HG03354 (cell line): Measurements from ENCODE around the gene RERG.

Experiments
- ATAC-seq: cut with Tn5 transposase; IDR thresholded peaks from one replicate; pipeline ENCODE4 v1.9.1; 2021; ENCODE audit warnings: mild to moderate bottlenecking; ENCODE audit not compliant: unreplicated experiment, poor library complexity, severe bottlenecking

RERG gene

DNA sequence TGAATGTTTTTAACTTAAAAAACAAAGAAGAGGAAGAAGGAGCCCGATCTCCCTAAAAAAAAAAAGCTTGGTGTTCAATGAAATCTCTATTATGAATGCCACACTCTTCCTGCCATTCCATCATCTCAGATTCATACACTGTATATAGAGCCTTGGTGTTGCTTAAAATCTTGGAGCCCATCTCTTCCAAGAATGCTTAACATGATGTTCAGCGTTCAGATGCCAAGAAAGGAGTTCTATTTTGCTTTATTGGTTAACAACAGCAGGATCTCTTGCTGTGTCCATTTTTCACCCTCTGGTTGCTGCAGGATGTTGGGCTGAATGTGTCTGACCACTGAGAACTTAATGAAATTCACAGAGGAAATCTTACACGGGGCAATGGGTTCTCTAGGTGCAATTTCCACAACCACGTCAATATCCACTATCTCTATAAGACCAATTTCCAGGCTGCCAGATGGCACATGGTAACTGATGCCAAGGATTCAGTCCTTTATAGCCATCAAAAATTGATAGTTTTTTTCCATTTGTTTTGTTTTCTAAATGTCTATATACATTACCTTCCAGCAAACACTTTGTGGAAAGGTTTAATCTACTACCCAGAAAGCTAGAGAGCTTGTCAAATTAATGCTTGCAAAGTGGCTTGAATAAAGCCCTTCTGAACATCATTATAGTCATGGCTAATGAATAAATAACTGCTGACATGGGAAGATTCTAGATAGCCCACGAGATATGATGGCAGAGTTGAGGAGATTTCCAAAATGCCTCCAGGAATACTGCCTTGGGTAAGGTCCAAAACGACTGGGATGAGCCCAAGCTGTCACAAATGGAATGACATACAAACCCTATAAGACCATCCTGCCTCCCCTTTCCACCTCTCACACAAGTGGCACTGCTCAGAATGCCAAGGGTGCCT, 26.5 kb downstream of the RERG start:
- ATAC-seq: no peak

DNA sequence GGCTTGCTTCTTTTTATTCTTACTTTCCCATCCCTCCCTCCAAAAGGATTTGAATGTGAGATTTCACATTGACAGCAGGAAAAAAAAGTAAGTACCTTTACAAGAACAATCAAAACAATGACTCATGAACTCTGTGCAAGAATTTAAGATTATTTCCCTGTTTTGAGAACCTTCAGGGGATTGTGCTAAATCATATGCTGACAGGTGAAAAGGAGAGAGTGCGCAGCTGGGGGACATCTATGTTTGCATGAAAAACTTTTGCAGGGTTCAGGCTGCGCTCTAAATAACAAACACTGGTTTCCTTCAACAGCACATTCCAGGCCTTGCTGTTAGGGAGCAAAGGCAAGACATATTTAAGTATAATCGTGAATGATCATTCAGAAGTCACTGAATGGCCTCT, 27.3 kb downstream of the RERG start:
- no peak for ATAC-seq

DNA sequence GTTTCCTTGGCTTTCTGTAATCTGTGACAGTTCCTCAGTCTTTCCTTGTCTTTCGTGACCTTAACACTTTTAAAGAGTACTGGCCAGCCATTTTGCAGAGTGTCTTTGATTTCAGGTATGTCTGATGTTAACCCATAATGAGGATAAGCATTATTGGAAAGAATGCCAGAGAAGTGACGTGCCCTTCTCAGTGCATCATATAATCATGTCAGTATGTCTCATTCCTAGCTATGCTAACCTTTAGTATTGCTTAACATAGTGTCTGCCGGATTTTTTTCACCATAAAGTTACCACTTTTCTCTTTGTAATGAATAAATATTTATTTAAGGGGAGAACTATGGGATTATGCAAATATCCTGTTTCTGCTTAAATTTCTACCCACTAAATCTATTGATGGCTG, 28.5 kb downstream of the RERG start:
- no peak for ATAC-seq

DNA sequence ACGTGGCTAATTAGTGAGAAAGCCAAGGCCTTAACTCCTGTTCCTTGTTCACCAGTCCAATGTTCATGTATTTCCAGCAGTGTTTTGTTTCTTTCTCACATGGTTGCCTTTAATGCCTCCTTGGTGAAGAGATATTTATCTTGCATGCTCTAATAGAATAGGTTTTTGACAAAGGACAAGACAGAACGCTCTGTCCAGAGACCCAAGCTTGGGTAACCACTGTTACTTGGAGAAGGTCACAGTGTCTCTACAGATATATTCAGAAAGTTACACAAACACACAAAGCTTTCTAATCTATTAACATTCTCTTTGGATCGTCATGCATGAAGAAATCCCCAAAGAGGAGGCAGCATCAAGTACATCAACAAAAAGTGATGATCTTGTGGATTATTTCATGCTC, 33.1 kb downstream of the RERG start:
- ATAC-seq: no peak

DNA sequence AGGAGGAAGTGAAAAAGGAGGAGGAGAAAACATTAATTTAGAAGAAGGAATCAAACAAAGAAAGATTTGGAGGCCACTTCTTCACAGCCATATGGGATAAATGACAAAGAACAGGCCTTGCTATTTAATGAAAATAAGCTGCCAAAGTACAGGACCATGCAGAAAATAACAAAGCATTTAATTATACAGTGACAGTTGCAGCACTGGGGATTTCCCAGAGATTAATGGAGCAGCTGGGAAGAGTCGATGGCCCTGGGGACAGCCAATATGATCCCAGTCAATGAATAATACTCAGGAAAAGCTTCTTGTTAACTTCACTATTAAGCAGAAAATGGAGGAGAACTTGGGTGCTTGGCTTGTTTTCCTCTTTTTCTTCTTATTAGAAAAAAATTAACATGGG, 34.6 kb downstream of the RERG start:
- ATAC-seq: no peak

DNA sequence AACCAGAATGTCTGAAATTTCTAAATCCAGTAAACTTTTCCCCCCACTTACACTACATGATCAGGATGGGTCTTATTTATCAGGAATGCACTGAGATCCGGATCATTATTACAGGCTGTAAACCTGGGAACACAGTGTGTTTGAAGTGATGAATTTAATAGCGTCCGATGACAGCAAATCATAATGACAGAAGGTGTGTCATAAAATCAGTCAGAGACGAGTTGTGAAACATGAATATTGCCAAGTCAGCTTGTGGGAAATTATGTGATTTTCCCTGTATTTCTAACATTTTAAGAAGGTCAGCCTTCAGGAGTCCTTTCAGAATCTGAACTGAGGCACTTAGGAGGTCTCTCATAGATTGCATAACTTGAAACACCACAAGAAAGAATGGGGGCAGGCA, 36.7 kb downstream of the RERG start:
- ATAC-seq: no peak

DNA sequence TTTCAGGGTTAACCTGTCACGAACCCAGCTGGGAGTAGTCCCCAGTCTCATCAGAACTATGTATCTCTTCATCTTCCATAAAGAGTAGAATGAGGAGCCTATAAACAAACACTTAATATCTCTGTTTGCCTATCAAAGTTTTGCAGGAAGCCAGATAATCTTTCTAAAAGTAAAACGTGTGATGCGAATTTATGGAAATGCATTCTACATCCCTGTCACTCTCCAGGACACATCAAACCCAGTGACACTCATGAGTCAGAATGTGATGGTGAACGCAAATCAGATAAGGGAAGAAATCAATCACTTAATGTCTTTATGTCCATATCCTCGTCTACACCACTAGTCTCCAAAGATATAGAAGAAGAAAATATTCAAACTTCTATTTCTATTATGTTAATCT, 37.4 kb downstream of the RERG start:
- ATAC-seq: no peak

DNA sequence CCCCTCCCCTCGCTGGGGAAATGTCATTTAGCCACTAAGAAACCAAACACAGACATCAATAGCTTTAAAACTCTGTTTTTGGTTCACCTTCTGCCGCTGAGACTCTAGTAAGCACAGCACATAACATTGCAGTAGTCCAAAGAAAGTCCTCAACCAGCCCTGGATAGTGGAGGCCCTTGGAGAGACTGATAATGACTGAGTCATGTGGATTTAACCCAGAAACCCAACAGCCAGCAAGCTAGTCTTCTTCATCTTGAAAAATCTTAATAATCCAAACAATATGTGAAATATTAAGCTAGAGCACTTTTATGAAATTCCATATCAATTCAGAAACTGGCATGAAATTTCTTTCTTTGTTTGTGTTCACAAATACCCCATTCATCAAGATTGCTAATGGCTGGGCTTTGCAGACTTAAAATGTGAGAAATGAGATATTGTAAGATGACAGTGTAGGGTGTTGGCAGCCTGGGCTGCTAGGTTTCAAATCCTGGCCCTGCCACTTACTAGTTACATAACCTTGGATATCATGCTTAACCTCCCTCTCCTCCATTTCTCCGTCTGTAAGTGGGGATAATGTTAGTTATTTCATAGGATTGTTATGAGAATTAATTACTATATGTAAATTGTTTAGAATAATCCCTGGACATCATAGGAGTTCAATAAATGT, 40.1 kb downstream of the RERG start:
- ATAC-seq: no peak

DNA sequence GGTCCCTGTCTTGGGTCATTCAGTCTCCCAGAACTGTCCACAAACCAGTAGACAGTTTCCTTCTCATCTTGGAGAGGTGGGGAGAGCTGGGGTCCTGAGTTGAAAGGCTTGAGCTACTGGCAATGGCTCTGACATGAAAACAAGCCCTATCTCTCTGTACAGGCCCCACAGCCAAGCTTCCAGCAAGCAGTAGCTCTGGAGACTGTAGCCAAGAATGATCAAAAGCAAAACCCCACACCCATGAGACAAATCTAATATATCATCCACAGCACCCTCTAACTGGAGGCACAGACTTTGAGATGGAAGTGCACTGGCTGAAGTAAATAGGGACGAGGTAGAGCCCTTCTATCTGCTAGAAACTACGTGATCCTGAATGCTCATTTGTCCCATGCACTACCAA, 40.9 kb downstream of the RERG start:
- ATAC-seq: no peak

DNA sequence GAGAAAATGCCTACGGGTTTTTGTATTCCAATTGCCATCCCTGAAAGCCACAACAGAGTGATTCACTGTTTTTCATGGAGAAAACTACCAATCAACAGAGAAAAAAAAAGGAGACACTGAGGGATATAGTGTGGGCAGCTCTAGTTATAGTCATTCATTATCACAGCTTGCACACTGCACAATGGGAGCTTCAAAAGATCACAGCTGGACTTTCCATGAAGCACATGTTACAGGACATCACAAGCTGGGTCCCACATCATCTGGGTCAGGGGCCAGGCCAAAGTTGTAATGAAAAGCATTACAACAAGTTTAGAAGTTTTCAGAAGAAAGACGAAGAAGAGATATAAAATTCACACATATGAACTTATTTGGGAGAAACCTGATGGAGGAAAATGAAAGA, 41.5 kb downstream of the RERG start:
- ATAC-seq: no peak

DNA sequence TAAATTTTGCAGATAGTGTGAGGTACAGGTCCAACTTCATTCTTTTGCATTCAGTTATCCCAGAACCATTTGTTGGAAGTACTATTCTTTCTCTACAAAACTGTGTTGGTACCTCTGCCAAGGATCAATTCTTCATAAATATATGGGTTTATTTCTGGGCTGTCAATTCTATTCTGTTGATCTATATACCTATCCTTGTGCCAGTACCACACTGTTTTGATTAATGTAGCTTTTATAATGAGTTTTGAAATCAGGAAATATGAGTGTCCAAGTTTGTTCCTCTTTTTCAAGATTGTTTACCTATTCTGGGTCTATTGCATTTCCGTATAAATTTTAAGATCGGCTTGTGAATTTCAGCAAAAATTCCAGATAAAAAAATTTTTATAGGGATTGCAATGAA, 48.1 kb downstream of the RERG start:
- no peak for ATAC-seq

DNA sequence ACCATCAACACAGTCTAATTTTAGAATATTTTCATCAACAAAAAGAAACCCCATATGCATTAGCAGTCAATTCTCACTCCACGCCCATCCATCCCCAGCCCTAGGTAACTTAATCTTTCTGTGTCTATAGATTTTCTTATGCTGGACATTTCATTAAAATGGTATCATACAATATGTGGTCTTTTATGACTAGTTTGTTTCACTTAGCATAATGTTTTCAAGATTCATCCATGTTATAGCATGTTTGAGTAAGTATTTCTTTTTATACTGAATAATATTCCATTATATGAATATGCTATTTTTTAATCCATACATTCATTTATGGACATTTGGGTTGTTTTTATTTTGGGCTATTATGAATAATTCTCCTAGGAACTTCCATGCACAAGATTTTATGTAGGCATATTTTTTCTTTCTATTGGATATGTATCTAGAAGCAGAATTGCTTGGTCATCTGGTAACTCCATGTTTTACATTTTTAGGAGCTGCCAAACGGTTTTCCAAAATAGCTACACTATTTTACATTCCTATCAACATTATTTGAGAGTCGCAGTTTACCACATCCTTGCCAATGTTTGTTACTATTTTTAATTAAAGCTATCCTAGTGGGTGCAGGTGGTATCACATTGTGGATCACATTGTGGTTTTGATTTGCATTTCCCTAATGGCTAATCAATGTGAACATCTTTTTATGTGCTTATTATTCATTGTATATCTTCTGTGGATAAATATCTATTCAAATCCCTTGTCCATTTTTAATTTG, 49.0 kb downstream of the RERG start:
- ATAC-seq: no peak

DNA sequence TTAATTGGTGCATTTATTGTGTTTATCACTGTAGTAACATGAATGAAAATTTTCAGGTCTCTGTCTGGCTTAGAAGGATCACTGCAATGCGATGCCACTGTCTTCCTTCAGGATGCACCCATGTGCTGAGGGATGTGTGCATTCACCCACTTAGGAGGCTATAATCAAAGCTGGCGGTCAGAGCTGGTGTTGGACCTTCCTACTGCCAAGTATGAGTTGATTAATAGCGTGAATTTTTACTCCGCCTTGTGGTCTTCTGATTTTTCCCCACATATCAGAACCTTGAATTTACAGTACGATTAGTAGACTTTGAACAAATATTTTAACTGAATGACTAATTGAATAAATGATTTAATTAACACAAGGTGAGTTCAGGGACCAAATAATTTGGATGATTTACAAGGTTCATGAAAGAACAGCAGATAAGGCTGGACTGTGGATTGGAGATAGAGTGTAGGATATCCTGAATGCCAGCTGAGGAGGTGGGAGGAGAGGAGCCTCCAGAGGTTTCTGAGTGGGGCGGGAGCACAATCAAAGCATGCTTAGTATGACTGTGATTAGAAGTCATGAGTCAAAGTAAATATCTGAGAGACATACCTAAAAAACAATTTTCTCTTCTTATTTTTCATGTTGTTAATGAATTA, 50.1 kb downstream of the RERG start:
- ATAC-seq: no peak

DNA sequence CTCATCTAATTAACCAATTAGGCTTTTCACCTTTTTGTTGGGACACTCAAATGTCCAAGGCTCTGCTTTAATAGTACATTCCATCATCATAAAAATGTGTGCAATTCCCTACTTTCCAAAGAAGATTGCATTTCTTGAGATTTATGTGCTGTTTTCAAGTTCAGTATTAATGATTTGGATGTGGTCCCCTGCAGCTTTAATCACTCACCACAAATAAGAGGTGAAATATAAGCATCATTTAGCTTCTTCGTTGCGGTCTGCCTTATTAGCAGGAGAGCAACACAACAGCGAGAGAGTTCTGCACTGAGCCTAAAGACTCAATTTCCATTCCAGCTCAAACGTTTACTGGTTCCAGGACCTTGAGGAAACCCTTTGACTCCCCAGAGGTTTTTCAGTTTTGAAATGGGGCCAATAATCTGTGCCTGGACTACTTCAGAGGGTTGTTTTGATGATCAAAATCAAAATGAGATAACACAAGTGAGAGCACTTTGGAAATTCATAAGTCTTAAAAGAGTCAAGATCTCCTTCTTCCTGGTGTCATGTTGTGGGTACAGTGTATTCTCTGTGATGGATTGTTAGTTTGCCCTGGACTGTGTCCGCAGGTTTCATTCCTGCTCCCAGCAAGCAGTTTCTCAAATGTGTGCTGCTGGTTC, 53.1 kb downstream of the RERG start:
- no peak for ATAC-seq

DNA sequence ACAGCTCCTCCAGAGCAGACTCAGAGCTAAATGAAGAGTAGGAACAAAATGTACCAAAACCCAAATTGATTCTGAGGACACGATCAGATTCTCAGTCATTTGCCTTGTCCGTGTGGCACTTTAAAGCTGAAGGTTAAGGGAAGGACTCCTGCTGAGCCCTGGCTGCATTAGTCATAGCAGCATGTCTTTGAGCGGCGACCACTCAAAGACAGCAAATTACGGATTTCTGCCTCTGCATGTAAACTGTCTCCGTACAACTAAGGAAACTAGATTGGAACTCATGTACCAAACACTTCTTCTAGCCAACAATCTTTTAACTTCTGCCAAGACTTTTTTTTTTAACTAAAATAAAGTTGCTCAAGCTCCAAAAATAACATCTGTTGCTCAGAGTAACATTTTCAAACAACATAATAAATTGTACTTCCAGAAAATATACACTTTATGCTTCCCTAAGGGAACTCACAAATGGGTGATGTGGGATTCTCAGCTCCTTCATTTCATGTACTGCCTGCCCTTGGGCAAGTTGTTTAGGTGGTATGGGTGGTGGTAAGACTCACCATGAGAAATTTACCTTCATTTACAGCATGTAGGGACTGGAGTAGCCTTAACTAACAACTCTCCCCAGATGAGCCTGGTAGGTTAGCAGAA, 56.1 kb downstream of the RERG start:
- ATAC-seq: no peak

DNA sequence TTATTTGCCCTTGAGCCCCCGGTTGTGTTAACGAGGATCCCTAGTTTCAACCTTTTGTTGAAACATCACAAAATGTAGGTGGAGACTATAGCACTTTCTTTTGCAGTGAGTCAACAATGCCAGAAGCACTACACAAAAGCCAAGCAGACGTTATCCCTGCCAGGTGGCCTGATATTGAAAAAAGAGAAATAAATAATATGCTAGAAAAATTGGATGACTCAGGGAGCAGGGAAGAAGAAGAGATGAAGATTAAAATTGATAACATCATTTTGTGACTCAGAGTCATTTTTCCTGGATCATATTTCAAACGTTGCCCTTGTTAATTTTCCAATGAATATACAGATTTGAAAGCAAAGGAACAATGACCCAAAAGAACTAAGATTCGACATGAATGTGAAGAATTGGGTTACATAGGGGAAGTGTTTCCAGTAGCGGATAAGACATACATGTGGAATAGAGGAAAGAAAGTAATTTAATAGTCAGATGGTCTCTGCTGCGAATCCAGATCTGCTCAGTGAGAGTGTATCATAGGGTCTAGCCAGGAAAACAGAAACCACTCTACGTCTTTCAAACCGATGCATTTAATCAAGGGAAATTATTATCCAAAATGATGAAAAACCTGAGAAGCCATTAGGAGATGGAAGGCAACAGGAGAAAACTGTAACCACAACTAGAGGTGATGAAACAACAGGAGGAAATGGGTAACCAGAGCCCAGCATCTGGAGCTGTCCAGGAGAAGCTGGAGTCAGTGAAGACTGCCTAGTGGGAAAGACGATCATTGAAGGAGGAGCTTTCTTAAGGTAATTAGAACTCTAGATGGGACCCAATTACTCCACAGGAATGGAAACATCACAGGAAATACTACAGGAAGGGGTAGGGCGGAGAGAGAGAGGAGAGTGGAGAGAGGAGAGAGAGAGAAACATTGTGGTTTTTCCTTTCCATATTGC, 57.9 kb downstream of the RERG start:
- ATAC-seq: no peak

DNA sequence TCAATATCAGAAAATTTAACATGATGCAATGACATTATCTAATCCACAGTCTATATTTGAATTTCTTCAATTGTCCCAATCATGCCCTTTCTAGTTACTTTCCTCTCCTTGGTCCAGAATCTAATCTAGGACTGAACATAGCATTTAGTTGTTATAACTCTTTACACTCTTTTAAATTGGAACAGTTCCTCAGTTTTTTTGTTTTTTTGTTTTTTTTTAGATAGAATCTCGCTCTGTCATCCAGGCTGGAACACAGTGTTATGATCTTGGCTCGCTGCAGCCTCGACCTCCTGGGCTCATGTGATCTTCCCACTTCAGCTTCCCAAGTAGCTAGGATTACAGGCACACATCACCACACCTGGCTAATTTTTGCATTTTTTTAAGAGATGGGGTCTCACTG, 63.1 kb downstream of the RERG start:
- ATAC-seq: no peak

DNA sequence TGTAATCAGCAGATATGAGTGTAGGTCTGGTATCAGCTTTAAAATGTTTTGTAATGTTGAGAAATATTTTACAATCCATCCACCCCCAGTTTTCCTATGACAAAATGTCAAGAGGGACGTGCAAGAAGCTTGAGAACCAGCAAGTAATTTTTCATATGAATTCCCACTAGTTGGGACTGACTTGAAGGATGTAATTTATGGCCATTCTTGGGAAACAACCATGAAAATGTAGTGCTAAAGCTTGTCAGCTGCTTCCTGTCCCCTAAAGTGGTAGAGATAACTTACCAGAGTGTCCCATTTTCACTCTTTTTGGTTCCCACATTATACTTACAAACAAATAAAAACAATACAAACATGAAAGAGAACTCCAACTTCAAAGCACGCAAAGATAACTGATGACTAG, 63.9 kb downstream of the RERG start:
- ATAC-seq: no peak
